ENCODE results near the gene KRTAP9-8.

DNA sequence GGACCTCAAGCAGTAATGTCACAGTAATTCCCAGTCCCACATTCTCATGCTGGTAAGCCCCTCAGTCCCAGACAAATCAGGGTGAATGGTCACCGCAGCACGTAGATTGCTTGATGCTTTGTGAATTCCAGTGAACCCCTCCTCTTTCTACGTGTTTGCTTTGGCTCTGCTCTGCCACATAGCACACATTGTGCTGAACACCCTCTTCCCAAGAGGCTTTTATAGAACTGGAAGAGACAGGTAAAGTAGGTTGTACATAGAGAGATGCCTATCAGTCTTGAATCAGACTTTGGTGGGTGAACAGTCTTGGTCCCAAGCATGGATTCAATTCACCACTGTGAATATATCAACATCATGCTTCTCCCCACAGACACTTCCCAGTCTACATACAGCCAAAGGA, 26.8 kb downstream of the KRTAP9-8 start:
- TF ChIP-seq, protein P1, sequence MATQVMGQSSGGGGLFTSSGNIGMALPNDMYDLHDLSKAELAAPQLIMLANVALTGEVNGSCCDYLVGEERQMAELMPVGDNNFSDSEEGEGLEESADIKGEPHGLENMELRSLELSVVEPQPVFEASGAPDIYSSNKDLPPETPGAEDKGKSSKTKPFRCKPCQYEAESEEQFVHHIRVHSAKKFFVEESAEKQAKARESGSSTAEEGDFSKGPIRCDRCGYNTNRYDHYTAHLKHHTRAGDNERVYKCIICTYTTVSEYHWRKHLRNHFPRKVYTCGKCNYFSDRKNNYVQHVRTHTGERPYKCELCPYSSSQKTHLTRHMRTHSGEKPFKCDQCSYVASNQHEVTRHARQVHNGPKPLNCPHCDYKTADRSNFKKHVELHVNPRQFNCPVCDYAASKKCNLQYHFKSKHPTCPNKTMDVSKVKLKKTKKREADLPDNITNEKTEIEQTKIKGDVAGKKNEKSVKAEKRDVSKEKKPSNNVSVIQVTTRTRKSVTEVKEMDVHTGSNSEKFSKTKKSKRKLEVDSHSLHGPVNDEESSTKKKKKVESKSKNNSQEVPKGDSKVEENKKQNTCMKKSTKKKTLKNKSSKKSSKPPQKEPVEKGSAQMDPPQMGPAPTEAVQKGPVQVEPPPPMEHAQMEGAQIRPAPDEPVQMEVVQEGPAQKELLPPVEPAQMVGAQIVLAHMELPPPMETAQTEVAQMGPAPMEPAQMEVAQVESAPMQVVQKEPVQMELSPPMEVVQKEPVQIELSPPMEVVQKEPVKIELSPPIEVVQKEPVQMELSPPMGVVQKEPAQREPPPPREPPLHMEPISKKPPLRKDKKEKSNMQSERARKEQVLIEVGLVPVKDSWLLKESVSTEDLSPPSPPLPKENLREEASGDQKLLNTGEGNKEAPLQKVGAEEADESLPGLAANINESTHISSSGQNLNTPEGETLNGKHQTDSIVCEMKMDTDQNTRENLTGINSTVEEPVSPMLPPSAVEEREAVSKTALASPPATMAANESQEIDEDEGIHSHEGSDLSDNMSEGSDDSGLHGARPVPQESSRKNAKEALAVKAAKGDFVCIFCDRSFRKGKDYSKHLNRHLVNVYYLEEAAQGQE (IDR thresholded peaks at IDR 0.05; ENCODE audit: insufficient read depth in 1 of 2, low read depth in 2 of 2, low read length in 2 of 2) = no peak
- TF ChIP-seq POLR2AphosphoS5 (IDR thresholded peaks at IDR 0.05; ENCODE audit: low read depth, low read length) (no peak), SIN3A (IDR thresholded peaks at IDR 0.05; ENCODE audit: borderline replicate concordance, insufficient read depth, low read length) (no peak), TAF1 (IDR thresholded peaks at IDR 0.05; ENCODE audit: borderline replicate concordance, insufficient read depth, low read length) (no peak)

Data from PFSK-1 (cell line).